Skeletal muscle tissue (tissue), 4 donors: ENCODE measurements around the gene NTNG1. TPM values are rescaled to one million over a fixed set of nuclear protein-coding genes. Genes with fewer than 3 reads are reported as not detected.
A peak's percentile ranks its signal among the peaks of the same experiment; 100 is the strongest.

Experiments
- H3K27ac ChIP-seq: one replicate; pipeline ENCODE4 v1.7.0; 2013; ENCODE audit warnings: mild to moderate bottlenecking, low read depth, low read length, inconsistent platforms
- H3K27me3 ChIP-seq, 3 donors: one replicate each; pipeline ENCODE4 v1.7.0; 2013; ENCODE audit warnings: low read length in 3 of 3; ENCODE audit not compliant: control insufficient read depth in 3 of 3, insufficient read depth in 3 of 3
- H3K36me3 ChIP-seq, 3 donors: one replicate each; pipeline ENCODE4 v1.7.0; 2013; ENCODE audit warnings: low read length in 3 of 3; ENCODE audit not compliant: control insufficient read depth in 3 of 3, insufficient read depth in 3 of 3
- H3K4me1 ChIP-seq, 3 donors: one replicate each; pipeline ENCODE4 v1.7.0; 2013; ENCODE audit warnings: low read length in 3 of 3, mild to moderate bottlenecking in 3 of 3; ENCODE audit not compliant: control insufficient read depth in 3 of 3, insufficient read depth in 3 of 3
- H3K4me3 ChIP-seq, 3 donors: one replicate each; pipeline ENCODE4 v1.7.0; 2013; ENCODE audit warnings: low read length in 3 of 3
- H3K9ac ChIP-seq, 3 donors: one replicate each; pipeline ENCODE4 v1.7.0; 2013; ENCODE audit warnings: low read length in 3 of 3, mild to moderate bottlenecking in 3 of 3, moderate library complexity in 2 of 3, low read depth in 1 of 3
- H3K9me3 ChIP-seq, 3 donors: one replicate each; pipeline ENCODE4 v1.7.0; 2013; ENCODE audit warnings: low read length in 3 of 3; ENCODE audit not compliant: control insufficient read depth in 3 of 3
- total RNA-seq: library from RNA; depleted of rRNA; stranded (reverse); fragments of >200 nt; gene quantifications from one replicate; pipeline ENCODE4 v1.2.3, GENCODE V29; 2014
- donor health status: Osteomylitis.

The NTNG1 gene
- total RNA-seq, 1 donor from 2014 or later, result 8.4 TPM

DNA sequence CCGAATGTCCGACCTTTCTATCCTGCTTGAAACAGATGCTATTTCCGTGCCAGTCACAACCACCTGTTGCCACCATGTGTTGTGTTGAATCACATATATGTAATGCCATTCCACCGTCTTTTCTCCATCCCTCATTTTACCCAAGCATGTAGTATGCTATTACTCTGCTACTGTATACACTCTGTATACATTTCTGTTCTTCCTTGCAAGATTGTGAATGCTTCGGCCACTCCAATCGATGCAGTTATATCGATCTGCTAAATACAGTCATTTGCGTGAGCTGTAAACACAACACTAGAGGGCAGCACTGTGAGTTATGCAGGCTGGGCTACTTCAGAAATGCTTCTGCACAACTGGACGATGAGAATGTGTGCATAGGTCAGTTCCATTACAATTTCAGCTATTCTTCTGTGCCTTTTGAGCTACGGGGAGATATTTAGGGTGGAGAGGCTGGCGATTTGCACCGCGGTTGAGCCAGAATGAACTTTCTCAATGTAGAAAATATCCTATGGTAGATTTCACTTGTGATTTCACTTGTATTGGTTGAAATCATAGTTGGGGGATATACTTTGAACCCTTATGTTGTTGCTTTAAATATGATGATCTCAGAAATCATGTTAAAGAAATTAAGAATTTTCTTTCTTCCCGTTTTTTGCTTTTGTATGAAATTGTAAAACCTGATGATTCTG, 289.8 kb downstream of the NTNG1 start:
- Histone ChIP-seq H3K27ac (no peak overlapping the region), H3K9ac (no peak overlapping the region), H3K4me1 (peaks cover 0 to 5% (median 0%) of the 10 kb centered on the region in 3 donors), H3K9me3 (no peaks in the 10 kb centered on the region), H3K27me3 (no peaks in the 10 kb centered on the region), H3K4me3 (peak overlapping the region in 1 of 3 donors; percentile 39), H3K36me3 (no peaks in the 10 kb centered on the region)

- H3K27me3 ChIP-seq, result no peaks in the 10 kb centered on the region
- peaks cover 0 to 5% (median 0%) of the 10 kb centered on the region in 3 donors for H3K4me1 ChIP-seq
- H3K4me3 ChIP-seq, result no peak overlapping the region
- no peak overlapping the region for H3K9ac ChIP-seq
- H3K9me3 ChIP-seq, result no peaks in the 10 kb centered on the region
- no peak overlapping the region for H3K27ac ChIP-seq
- H3K36me3 ChIP-seq, result no peaks in the 10 kb centered on the region
Observed at GRCh38 chr1:107432108-107432507, 291.3 kb downstream of the NTNG1 start.

GRCh38 chr1:107433068-107433467, 292.2 kb downstream of the NTNG1 start:
- Histone ChIP-seq H3K36me3 (no peaks in the 10 kb centered on the region), H3K27ac (no peak overlapping the region), H3K9me3 (no peaks in the 10 kb centered on the region), H3K27me3 (no peaks in the 10 kb centered on the region), H3K4me3 (no peak overlapping the region), H3K4me1 (peaks cover 0 to 5% (median 0%) of the 10 kb centered on the region in 3 donors), H3K9ac (no peak overlapping the region)

DNA sequence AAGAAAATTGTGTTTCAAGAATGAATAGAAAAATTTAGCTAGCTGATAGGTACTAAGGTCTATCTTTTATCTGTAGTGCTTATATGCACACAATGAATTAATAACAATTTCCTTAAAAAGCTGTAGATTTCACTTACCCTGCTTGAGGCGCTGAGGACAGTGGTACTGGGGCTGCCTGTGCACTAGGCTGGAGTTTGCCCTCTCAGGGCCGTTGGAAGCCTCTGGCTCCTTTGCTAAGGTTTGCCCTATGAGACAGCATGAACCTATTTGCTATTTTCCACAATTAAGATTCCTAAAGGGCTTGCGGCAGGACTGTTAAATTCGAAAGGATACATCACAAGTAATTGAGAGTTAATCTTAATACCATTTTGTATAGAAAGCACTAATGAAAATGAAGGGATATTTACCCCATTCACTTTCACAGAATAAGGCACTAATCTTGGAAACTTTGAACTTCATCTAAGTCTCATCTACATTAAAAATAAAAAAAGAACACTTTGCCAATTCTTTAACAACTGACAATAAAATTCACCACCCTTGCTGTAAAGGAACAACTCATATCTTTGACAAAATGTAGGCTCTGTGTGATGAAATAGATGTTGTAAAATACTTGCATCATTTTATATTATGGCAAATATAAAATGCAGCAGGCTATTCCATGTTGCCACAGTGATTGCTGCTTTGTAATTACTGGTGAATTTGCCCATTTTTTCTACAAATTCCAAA, 293.0 kb downstream of the NTNG1 start:
- H3K27ac ChIP-seq, result no peak overlapping the region
- H3K36me3 ChIP-seq, result no peaks in the 10 kb centered on the region
- no peaks in the 10 kb centered on the region for H3K9me3 ChIP-seq
- no peaks in the 10 kb centered on the region for H3K27me3 ChIP-seq
- peaks cover 0 to 5% (median 0%) of the 10 kb centered on the region in 3 donors for H3K4me1 ChIP-seq
- no peak overlapping the region for H3K9ac ChIP-seq
- H3K4me3 ChIP-seq, result no peak overlapping the region

GRCh38 chr1:107434361-107434693, 293.5 kb downstream of the NTNG1 start:
- H3K9me3 ChIP-seq, result no peaks in the 10 kb centered on the region
- no peak overlapping the region for H3K9ac ChIP-seq
- peaks cover 0 to 5% (median 0%) of the 10 kb centered on the region in 3 donors for H3K4me1 ChIP-seq
- H3K27me3 ChIP-seq, result no peaks in the 10 kb centered on the region
- H3K36me3 ChIP-seq, result no peaks in the 10 kb centered on the region
- H3K27ac ChIP-seq, result no peak overlapping the region
- H3K4me3 ChIP-seq, result no peak overlapping the region

- no peak overlapping the region for H3K4me3 ChIP-seq
- no peak overlapping the region for H3K9ac ChIP-seq
Observed at GRCh38 chr1:107436552-107437241, 295.9 kb downstream of the NTNG1 start.

DNA sequence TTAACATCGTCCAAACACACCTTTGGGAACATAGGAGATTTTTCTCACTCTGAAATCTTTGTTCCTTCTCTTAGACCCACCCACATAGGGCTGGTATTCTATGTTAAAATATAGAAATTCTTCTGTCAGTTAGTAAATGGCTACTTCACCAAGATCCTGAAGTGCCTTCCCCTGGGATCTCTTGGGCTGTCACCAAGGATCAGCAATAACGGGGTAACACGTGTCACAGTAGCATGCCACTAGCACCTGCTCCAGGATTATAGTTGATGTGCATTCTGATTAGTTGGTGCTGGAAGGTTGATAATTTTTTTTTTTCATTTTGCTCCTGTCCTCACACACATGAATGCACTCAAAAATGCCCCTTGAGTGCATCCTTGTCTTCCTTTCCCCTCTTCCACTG, 298.7 kb downstream of the NTNG1 start:
- H3K4me3 ChIP-seq, result no peak overlapping the region
- no peak overlapping the region for H3K9ac ChIP-seq
- no peak overlapping the region for H3K27ac ChIP-seq
- H3K4me1 ChIP-seq, result no peaks in the 10 kb centered on the region
- H3K27me3 ChIP-seq, result peaks cover 0 to 2% (median 0%) of the 10 kb centered on the region in 3 donors
- H3K9me3 ChIP-seq, result no peaks in the 10 kb centered on the region
- no peaks in the 10 kb centered on the region for H3K36me3 ChIP-seq

More at GRCh38 chr1:107436552-107437241, 295.9 kb downstream of the NTNG1 start:
- Histone ChIP-seq H3K4me1 (no peaks in the 10 kb centered on the region), H3K9me3 (no peaks in the 10 kb centered on the region), H3K27me3 (peaks cover 0 to 2% (median 0%) of the 10 kb centered on the region in 3 donors), H3K36me3 (no peaks in the 10 kb centered on the region), H3K27ac (no peak overlapping the region)

GRCh38 chr1:107442551-107442950, 301.7 kb downstream of the NTNG1 start:
- H3K27ac ChIP-seq, result no peak overlapping the region
- H3K27me3 ChIP-seq, result peaks cover 0 to 2% (median 0%) of the 10 kb centered on the region in 3 donors
- no peak overlapping the region for H3K9ac ChIP-seq
- H3K36me3 ChIP-seq, result no peaks in the 10 kb centered on the region
- no peaks in the 10 kb centered on the region for H3K4me1 ChIP-seq
- no peak overlapping the region for H3K4me3 ChIP-seq
- no peaks in the 10 kb centered on the region for H3K9me3 ChIP-seq

- no peaks in the 10 kb centered on the region for H3K36me3 ChIP-seq
- H3K27ac ChIP-seq, result no peak overlapping the region
- no peaks in the 10 kb centered on the region for H3K4me1 ChIP-seq
- H3K4me3 ChIP-seq, result no peak overlapping the region
- H3K9ac ChIP-seq, result no peak overlapping the region
- H3K9me3 ChIP-seq, result no peaks in the 10 kb centered on the region
- H3K27me3 ChIP-seq, result peaks cover 0 to 2% (median 0%) of the 10 kb centered on the region in 3 donors
Observed at GRCh38 chr1:107443027-107443426, 302.2 kb downstream of the NTNG1 start.

- Histone ChIP-seq H3K4me3 (no peak overlapping the region), H3K27me3 (peaks cover 0 to 2% (median 0%) of the 10 kb centered on the region in 3 donors), H3K36me3 (no peaks in the 10 kb centered on the region), H3K27ac (no peak overlapping the region), H3K9ac (no peak overlapping the region), H3K9me3 (no peaks in the 10 kb centered on the region), H3K4me1 (no peaks in the 10 kb centered on the region)
Observed at GRCh38 chr1:107443860-107444259, 303.0 kb downstream of the NTNG1 start.
